ENCODE measurements around the gene IRF2BP2. TPM values are rescaled to one million over a fixed set of nuclear protein-coding genes. Genes with fewer than 3 reads are reported as not detected.

IRF2BP2 gene
- total and polyA plus RNA-seq, 2 of the 13 experiments (the other 11 are each of a cell fraction or from before 2014, with no cell fraction given), result 140 to 147 TPM

GRCh38 chr1:234611225-234611846 lies 1.4 kb upstream of the IRF2BP2 start (continued):
- TF ChIP-seq ZNF256 (CRISPR knock-in tag; conservative IDR thresholded peaks at IDR 0.05) (no peak), SP2 (CRISPR knock-in tag; IDR thresholded peaks at IDR 0.05) (peak; percentile 8), FOSL1 (CRISPR knock-in tag; IDR thresholded peaks at IDR 0.05; ENCODE audit: borderline replicate concordance) (no peak), KAT8 (CRISPR knock-in tag; IDR thresholded peaks at IDR 0.05) (no peak; the same call in 1 of the 2 replicates), ZNF367 (CRISPR knock-in tag; IDR thresholded peaks at IDR 0.05; ENCODE audit: borderline replicate concordance) (no peak; the same call in 1 of the 2 replicates), GZF1 (CRISPR knock-in tag; IDR thresholded peaks at IDR 0.05) (no peak), ZNF335 (CRISPR knock-in tag; IDR thresholded peaks at IDR 0.05) (no peak), ARHGAP35 (CRISPR knock-in tag; IDR thresholded peaks at IDR 0.05; ENCODE audit: borderline replicate concordance) (no peak), ZNF546 (CRISPR knock-in tag; conservative IDR thresholded peaks at IDR 0.05) (0 out of 2 replicates have a peak, but pooled peaks have one; percentile 26), ZC3H13 (CRISPR knock-in tag; IDR thresholded peaks at IDR 0.05) (no peak), EHMT2 (IDR thresholded peaks at IDR 0.05; ENCODE audit: borderline replicate concordance, low read depth, low read length) (no peak), FOXK1 (CRISPR knock-in tag; IDR thresholded peaks at IDR 0.05; ENCODE audit: borderline replicate concordance, low read depth) (no peak), HOXA7 (CRISPR knock-in tag; IDR thresholded peaks at IDR 0.05) (no peak), RCOR2 (CRISPR knock-in tag; IDR thresholded peaks at IDR 0.05) (no peak), ZNF780A (CRISPR knock-in tag; IDR thresholded peaks at IDR 0.05) (no peak), TCF12 (IDR thresholded peaks at IDR 0.05) (no peak), TCF12 (CRISPR knock-in tag; IDR thresholded peaks at IDR 0.05) (no peak), MXD4 (CRISPR knock-in tag; IDR thresholded peaks at IDR 0.05) (no peak), NR2C2 (CRISPR knock-in tag; IDR thresholded peaks at IDR 0.05; ENCODE audit: borderline replicate concordance) (no peak), ZNF207 (IDR thresholded peaks at IDR 0.05; ENCODE audit: borderline replicate concordance) (no peak), MAFF (IDR thresholded peaks at IDR 0.05; ENCODE audit: low read depth, low read length) (no peak), ZNF639 (CRISPR knock-in tag; conservative IDR thresholded peaks at IDR 0.05) (no peak), MYPOP (CRISPR knock-in tag; IDR thresholded peaks at IDR 0.05) (no peak), BCLAF1 (IDR thresholded peaks at IDR 0.05) (no peak), TRIM22 (IDR thresholded peaks at IDR 0.05) (no peak), ZNF713 (CRISPR knock-in tag; IDR thresholded peaks at IDR 0.05) (no peak)

All from HepG2 (cell line).